Fibroblast of lung (primary cell): ENCODE results near the gene FNDC3A. TPM values are rescaled to one million over a fixed set of nuclear protein-coding genes. Genes with fewer than 3 reads are reported as not detected.

Experiments used
- DNase-seq, 2 donors: peaks; one replicate each; pipeline versions ENCODE4 v3.0.0 to v3.0.0-alpha.2; 2010; ENCODE audit warnings: low read depth in 2 of 2
- H2AFZ ChIP-seq: 2 replicates; pipeline ENCODE4 v1.5.1; 2012; ENCODE audit warnings: low read length, control low read depth, inconsistent platforms
- H3K27ac ChIP-seq: 2 replicates; pipeline ENCODE4 v1.5.1; 2011; ENCODE audit warnings: low read length, control low read depth; ENCODE audit not compliant: insufficient read depth
- H3K27me3 ChIP-seq: 2 replicates; pipeline ENCODE4 v1.5.1; 2011; ENCODE audit warnings: mild to moderate bottlenecking, low read length; ENCODE audit not compliant: control insufficient read depth, insufficient read depth
- H3K36me3 ChIP-seq: 2 replicates; pipeline ENCODE4 v1.5.1; 2011; ENCODE audit warnings: low read length; ENCODE audit not compliant: control insufficient read depth, insufficient read depth
- H3K4me1 ChIP-seq: 2 replicates; pipeline ENCODE4 v1.5.1; 2011; ENCODE audit warnings: low read length; ENCODE audit not compliant: control insufficient read depth, insufficient read depth; ENCODE audit errors: extremely low read depth
- H3K4me2 ChIP-seq: 2 replicates; pipeline ENCODE4 v1.5.1; 2011; ENCODE audit warnings: low read length, control low read depth; ENCODE audit not compliant: insufficient read depth; ENCODE audit errors: extremely low read depth
- H3K4me3 ChIP-seq, 4 experiments: fragments of 200-600 bp in 1 of 4; sonication (generic) in 1 of 4; replicated peaks in 1 of 4; 2 replicates each; pipeline ENCODE4 v1.5.1; 2011 to 2016; ENCODE audit warnings: low read length in 4 of 4, low read depth in 3 of 4, mild to moderate bottlenecking in 3 of 4, control low read depth in 2 of 4, inconsistent platforms in 1 of 4, mixed read lengths in 1 of 4; ENCODE audit not compliant: insufficient read depth in 1 of 4; ENCODE audit errors: control extremely low read depth in 1 of 4
- H3K79me2 ChIP-seq: 2 replicates; pipeline ENCODE4 v1.5.1; 2012; ENCODE audit warnings: mild to moderate bottlenecking, low read length, inconsistent platforms; ENCODE audit not compliant: control insufficient read depth, insufficient read depth
- H3K9ac ChIP-seq: 2 replicates; pipeline ENCODE4 v1.5.1; 2011; ENCODE audit warnings: mild to moderate bottlenecking, low read length, control low read depth; ENCODE audit not compliant: insufficient read depth
- H3K9me3 ChIP-seq: 2 replicates; pipeline ENCODE4 v1.5.1; 2012; ENCODE audit warnings: low read depth, low read length; ENCODE audit not compliant: control insufficient read depth, insufficient read depth
- H4K20me1 ChIP-seq: 2 replicates; pipeline ENCODE4 v1.5.1; 2011; ENCODE audit warnings: low read length; ENCODE audit not compliant: control insufficient read depth, insufficient read depth; ENCODE audit errors: extremely low read depth
- EZH2 ChIP-seq: IDR thresholded peaks from 2 replicates; pipeline ENCODE4 v1.5.1; 2012; ENCODE audit warnings: low read length, control low read depth, mild to moderate bottlenecking; ENCODE audit errors: missing control alignments
- polyA plus RNA-seq, 2 donors: library from polyadenylated mRNA; depleted of rRNA in 1 of 2; stranded (reverse) in 1 of 2; unstranded in 1 of 2; fragments of >200 nt; gene quantifications; 2 replicates each; pipeline ENCODE4 v1.2.1, GENCODE V29; 2011 to 2012; ENCODE audit warnings: missing spikeins in 1 of 2
- total RNA-seq: library from RNA; depleted of rRNA; stranded (reverse); fragments of >200 nt; gene quantifications from 2 replicates; pipeline ENCODE4 v1.2.1, GENCODE V29; 2014
- TF ChIP-seq, protein P1 (sequence below), 2 donors: IDR thresholded peaks in 1 of 2; conservative IDR thresholded peaks in 1 of 2; 1 replicate in 1 of 2; 2 replicates in 1 of 2; pipeline ENCODE4 v1.5.1; 2011 to 2012; ENCODE audit warnings: low read length in 2 of 2, control low read depth in 1 of 2, inconsistent platforms in 1 of 2, low read depth in 1 of 2, mild to moderate bottlenecking in 1 of 2

Gene FNDC3A
- total and polyA plus RNA-seq, 2 donors (not counting 1 experiment from before 2014, with no cell fraction given): 44.7 to 79.4 TPM

DNA sequence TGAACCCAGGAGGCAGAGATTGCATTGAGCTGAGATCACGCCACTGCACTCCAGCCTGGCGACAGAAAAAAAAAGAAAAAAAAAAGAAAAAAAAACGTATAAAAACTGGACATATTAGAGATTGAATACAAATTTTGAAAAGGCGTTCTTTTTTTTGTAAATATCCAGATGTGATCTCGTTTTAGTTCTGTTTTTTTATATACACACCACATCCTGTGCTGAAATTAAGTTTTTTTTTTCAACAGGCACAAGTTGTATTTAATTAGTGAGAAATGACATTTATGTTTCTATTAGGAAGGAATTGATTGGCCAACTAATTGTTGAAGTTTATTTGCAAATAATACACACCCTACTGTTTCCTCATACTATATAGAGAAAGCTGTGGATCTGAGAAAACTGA lies 275.6 kb downstream of the FNDC3A start:
- Histone ChIP-seq H4K20me1 (no peaks in the 10 kb centered on the region), H2AFZ (no peak overlapping the region), H3K9ac (no peak overlapping the region), H3K4me2 (no peak overlapping the region), H3K27me3 (no peaks in the 10 kb centered on the region), H3K4me3 (no peak overlapping the region), H3K79me2 (peaks cover 2% of the 10 kb centered on the region), H3K27ac (no peak overlapping the region), H3K4me1 (no peaks in the 10 kb centered on the region), H3K9me3 (no peaks in the 10 kb centered on the region), H3K36me3 (no peaks in the 10 kb centered on the region)
- no peak for DNase-seq
- TF ChIP-seq, protein P1, sequence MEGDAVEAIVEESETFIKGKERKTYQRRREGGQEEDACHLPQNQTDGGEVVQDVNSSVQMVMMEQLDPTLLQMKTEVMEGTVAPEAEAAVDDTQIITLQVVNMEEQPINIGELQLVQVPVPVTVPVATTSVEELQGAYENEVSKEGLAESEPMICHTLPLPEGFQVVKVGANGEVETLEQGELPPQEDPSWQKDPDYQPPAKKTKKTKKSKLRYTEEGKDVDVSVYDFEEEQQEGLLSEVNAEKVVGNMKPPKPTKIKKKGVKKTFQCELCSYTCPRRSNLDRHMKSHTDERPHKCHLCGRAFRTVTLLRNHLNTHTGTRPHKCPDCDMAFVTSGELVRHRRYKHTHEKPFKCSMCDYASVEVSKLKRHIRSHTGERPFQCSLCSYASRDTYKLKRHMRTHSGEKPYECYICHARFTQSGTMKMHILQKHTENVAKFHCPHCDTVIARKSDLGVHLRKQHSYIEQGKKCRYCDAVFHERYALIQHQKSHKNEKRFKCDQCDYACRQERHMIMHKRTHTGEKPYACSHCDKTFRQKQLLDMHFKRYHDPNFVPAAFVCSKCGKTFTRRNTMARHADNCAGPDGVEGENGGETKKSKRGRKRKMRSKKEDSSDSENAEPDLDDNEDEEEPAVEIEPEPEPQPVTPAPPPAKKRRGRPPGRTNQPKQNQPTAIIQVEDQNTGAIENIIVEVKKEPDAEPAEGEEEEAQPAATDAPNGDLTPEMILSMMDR (conservative IDR thresholded peaks at IDR 0.05 in 1 of 2, IDR thresholded peaks at IDR 0.05 in 1 of 2; ENCODE audit: low read depth in 1 of 2, low read length in 2 of 2): no peak
- no peak for TF ChIP-seq EZH2

DNA sequence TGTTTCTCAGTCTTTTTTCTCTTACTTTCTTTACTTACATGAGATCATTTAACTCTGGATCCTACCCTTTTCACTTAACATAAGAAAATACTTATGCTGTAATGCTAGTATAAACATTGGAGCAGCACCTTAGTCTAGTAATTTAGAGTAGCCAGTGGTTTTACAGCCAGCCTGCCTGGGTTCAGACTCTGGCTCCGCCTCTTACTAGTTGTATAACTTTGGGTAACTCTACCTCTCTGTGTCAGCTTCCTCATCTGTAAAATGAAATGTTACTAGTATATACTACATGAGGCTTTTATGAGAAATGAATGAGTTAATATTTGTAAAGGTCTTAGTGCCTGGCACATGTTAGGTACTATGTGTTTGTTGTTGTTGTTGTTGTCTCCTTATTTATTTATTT lies 277.6 kb downstream of the FNDC3A start:
- H3K4me1 ChIP-seq: no peaks in the 10 kb centered on the region
- no peak overlapping the region for H2AFZ ChIP-seq
- H3K79me2 ChIP-seq: no peaks in the 10 kb centered on the region
- H3K27me3 ChIP-seq: no peaks in the 10 kb centered on the region
- no peak for DNase-seq
- no peak overlapping the region for H3K27ac ChIP-seq
- TF ChIP-seq, protein P1 (conservative IDR thresholded peaks at IDR 0.05 in 1 of 2, IDR thresholded peaks at IDR 0.05 in 1 of 2; ENCODE audit: low read depth in 1 of 2, low read length in 2 of 2): no peak
- TF ChIP-seq EZH2: no peak
- H4K20me1 ChIP-seq: no peaks in the 10 kb centered on the region
- H3K4me2 ChIP-seq: no peak overlapping the region
- no peaks in the 10 kb centered on the region for H3K36me3 ChIP-seq
- no peak overlapping the region for H3K9ac ChIP-seq
- H3K9me3 ChIP-seq: no peaks in the 10 kb centered on the region
- H3K4me3 ChIP-seq: no peak overlapping the region

DNA sequence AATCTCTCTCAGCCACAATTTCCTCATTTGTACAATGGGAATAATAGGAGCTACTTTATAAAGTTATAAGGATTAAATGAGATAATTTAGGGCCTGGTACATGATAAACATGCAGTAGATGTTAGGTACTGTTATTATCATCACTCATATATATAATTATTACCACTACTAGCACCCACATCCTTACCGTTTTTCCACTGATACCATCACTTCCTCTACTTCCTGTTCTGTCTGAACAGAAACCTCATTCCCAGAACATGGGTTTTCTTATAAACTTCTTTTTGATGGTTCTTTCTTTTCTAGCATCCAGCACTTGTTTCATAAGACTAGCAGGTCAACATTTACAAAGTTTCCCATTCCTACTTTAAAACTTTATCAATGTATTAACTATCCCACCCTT lies 278.3 kb downstream of the FNDC3A start:
- Histone ChIP-seq H3K79me2 (no peaks in the 10 kb centered on the region), H3K36me3 (no peaks in the 10 kb centered on the region), H3K9ac (no peak overlapping the region), H3K4me2 (no peak overlapping the region), H3K27ac (no peak overlapping the region), H3K4me3 (no peak overlapping the region), H3K27me3 (no peaks in the 10 kb centered on the region), H3K4me1 (no peaks in the 10 kb centered on the region), H3K9me3 (no peaks in the 10 kb centered on the region), H4K20me1 (no peaks in the 10 kb centered on the region), H2AFZ (no peak overlapping the region)
- DNase-seq: no peak
- no peak for TF ChIP-seq EZH2
